ENCODE measurements around the gene PLEKHM2.

- TF ChIP-seq POLR2AphosphoS5 (IDR thresholded peaks at IDR 0.05; ENCODE audit: low read depth): no peak
- no peak for TF ChIP-seq CTCF (IDR thresholded peaks at IDR 0.05; ENCODE audit: insufficient read depth, low read length)
- no peak for TF ChIP-seq REST (IDR thresholded peaks at IDR 0.05; ENCODE audit: insufficient replicate concordance, low read depth)
Observed at GRCh38 chr1:15712168-15712567, 28.0 kb downstream of the PLEKHM2 start.

Data from HL-60 (cell line).